H9 (cell line): Measurements from ENCODE around the gene PTPMT1. TPM values are rescaled to one million over a fixed set of nuclear protein-coding genes. Genes with fewer than 3 reads are reported as not detected.
"Not testable (repeated sequence)": the region's sequence is repeated elsewhere in the genome, so short reads cannot be mapped to it uniquely, and the experiment has no call there.

ENCODE experiments used
- DNase-seq: peaks from one replicate; pipeline ENCODE4 v3.0.0-alpha.2; 2017
- H2AFZ ChIP-seq: one replicate; pipeline ENCODE4 v1.6.1; 2013; ENCODE audit warnings: mild to moderate bottlenecking, low read length, control low read depth, moderate library complexity
- H2AK5ac ChIP-seq: 2 replicates; pipeline ENCODE4 v1.6.1; 2013; ENCODE audit warnings: low read length, control low read depth, mixed read lengths; ENCODE audit not compliant: insufficient read length
- H2BK120ac ChIP-seq: one replicate; pipeline ENCODE4 v1.6.1; 2013; ENCODE audit warnings: low read depth, mild to moderate bottlenecking, low read length, control low read depth, inconsistent platforms; ENCODE audit not compliant: poor library complexity, severe bottlenecking
- H2BK12ac ChIP-seq: 2 replicates; pipeline ENCODE4 v1.6.1; 2013; ENCODE audit warnings: low read length, control low read depth, mixed read lengths, low read depth; ENCODE audit not compliant: insufficient read length
- H2BK15ac ChIP-seq: 2 replicates; pipeline ENCODE4 v1.6.1; 2013; ENCODE audit warnings: low read depth, low read length, control low read depth
- H2BK20ac ChIP-seq: one replicate; pipeline ENCODE4 v1.6.1; 2013; ENCODE audit warnings: low read depth, mild to moderate bottlenecking, low read length, control low read depth, inconsistent platforms; ENCODE audit not compliant: poor library complexity, severe bottlenecking
- H2BK5ac ChIP-seq: 2 replicates; pipeline ENCODE4 v1.6.1; 2013; ENCODE audit warnings: low read length, control low read depth, mixed read lengths; ENCODE audit not compliant: insufficient read length
- H3K14ac ChIP-seq: 2 replicates; pipeline ENCODE4 v1.6.1; 2013; ENCODE audit warnings: low read length, control low read depth; ENCODE audit not compliant: insufficient read depth
- H3K18ac ChIP-seq: 2 replicates; pipeline ENCODE4 v1.6.1; 2013; ENCODE audit warnings: low read depth, mild to moderate bottlenecking, mixed read lengths, low read length, control low read depth; ENCODE audit not compliant: insufficient read length
- H3K23ac ChIP-seq: 2 replicates; pipeline ENCODE4 v1.6.1; 2013; ENCODE audit warnings: low read length, control low read depth, mixed read lengths, low read depth; ENCODE audit not compliant: insufficient read length
- H3K23me2 ChIP-seq: 2 replicates; pipeline ENCODE4 v1.6.1; 2013; ENCODE audit warnings: low read depth, mild to moderate bottlenecking, mixed read lengths, low read length, control low read depth; ENCODE audit not compliant: insufficient read length, poor library complexity, severe bottlenecking
- H3K27ac ChIP-seq: 2 replicates; pipeline ENCODE4 v1.5.1; 2013; ENCODE audit warnings: low read length, control low read depth, mixed read lengths, low read depth; ENCODE audit not compliant: insufficient read length
- H3K27me3 ChIP-seq: 2 replicates; pipeline ENCODE4 v1.6.1; 2013; ENCODE audit warnings: low read length, control low read depth, inconsistent platforms; ENCODE audit not compliant: insufficient read depth
- H3K4ac ChIP-seq: 2 replicates; pipeline ENCODE4 v1.6.1; 2013; ENCODE audit warnings: low read depth, mild to moderate bottlenecking, control low read depth, inconsistent platforms, low read length, moderate library complexity
- H3K4me1 ChIP-seq: 2 replicates; pipeline ENCODE4 v1.6.1; 2013; ENCODE audit warnings: low read length, control low read depth, inconsistent platforms; ENCODE audit not compliant: insufficient read depth
- H3K4me2 ChIP-seq: 2 replicates; pipeline ENCODE4 v1.6.1; 2013; ENCODE audit warnings: low read length, control low read depth, mixed read lengths; ENCODE audit not compliant: insufficient read length, insufficient read depth
- H3K56ac ChIP-seq: 2 replicates; pipeline ENCODE4 v1.6.1; 2013; ENCODE audit warnings: low read depth, mild to moderate bottlenecking, mixed read lengths, low read length, control low read depth; ENCODE audit not compliant: insufficient read length
- H3K79me1 ChIP-seq: 2 replicates; pipeline ENCODE4 v1.6.1; 2013; ENCODE audit warnings: low read depth, mild to moderate bottlenecking, moderate library complexity, low read length, control low read depth, inconsistent platforms; ENCODE audit not compliant: insufficient read depth, poor library complexity, severe bottlenecking
- H3K79me2 ChIP-seq: 2 replicates; pipeline ENCODE4 v1.6.1; 2013; ENCODE audit warnings: low read length, control low read depth, inconsistent platforms; ENCODE audit not compliant: insufficient read depth
- H3K9ac ChIP-seq: 2 replicates; pipeline ENCODE4 v1.6.1; 2013; ENCODE audit warnings: low read length, control low read depth, mixed read lengths; ENCODE audit not compliant: insufficient read length; ENCODE audit errors: extremely low read depth
- H3K9me3 ChIP-seq: one replicate; pipeline ENCODE4 v1.6.1; 2013; ENCODE audit warnings: low read depth, low read length, inconsistent platforms; ENCODE audit not compliant: control insufficient read depth
- H3T11ph ChIP-seq: one replicate; pipeline ENCODE4 v1.6.1; 2013; ENCODE audit warnings: mild to moderate bottlenecking, low read length, control low read depth, inconsistent platforms
- H4K20me1 ChIP-seq: one replicate; pipeline ENCODE4 v1.6.1; 2013; ENCODE audit not compliant: control insufficient read depth, insufficient read length, insufficient read depth
- H4K5ac ChIP-seq: 2 replicates; pipeline ENCODE4 v1.6.1; 2013; ENCODE audit warnings: low read depth, mild to moderate bottlenecking, mixed read lengths, low read length, control low read depth; ENCODE audit not compliant: insufficient read length
- H4K8ac ChIP-seq: replicated peaks from 2 replicates; pipeline ENCODE4 v1.6.1; 2013; ENCODE audit warnings: low read length, control low read depth, mixed read lengths, low read depth; ENCODE audit not compliant: insufficient read length
- H4K91ac ChIP-seq: 2 replicates; pipeline ENCODE4 v1.6.1; 2013; ENCODE audit warnings: low read depth, mild to moderate bottlenecking, moderate library complexity, mixed read lengths, low read length, control low read depth; ENCODE audit not compliant: insufficient read length
- H3K27ac Mint-ChIP-seq, 3 experiments: 2 replicates in 2 of 3; 3 replicates in 1 of 3; pipeline ENCODE4 v1.8.0; 2020 to 2021; ENCODE audit warnings: mixed read lengths in 3 of 3, mild to moderate bottlenecking in 1 of 3, moderate library complexity in 1 of 3
- H3K27me3 Mint-ChIP-seq: 2 replicates; pipeline ENCODE4 v1.8.0; 2021; ENCODE audit warnings: low read depth, mild to moderate bottlenecking, moderate library complexity, mixed read lengths
- H3K36me3 Mint-ChIP-seq, 3 experiments: 2 replicates in 2 of 3; 3 replicates in 1 of 3; pipeline ENCODE4 v1.8.0; 2020 to 2021; ENCODE audit warnings: low read depth in 3 of 3, mixed read lengths in 3 of 3; ENCODE audit not compliant: insufficient read depth in 1 of 3
- H3K4me1 Mint-ChIP-seq, 2 experiments: 2 replicates each; pipeline ENCODE4 v1.8.0; 2020; ENCODE audit warnings: mixed read lengths in 2 of 2
- H3K4me3 Mint-ChIP-seq, 2 experiments: 2 replicates in 1 of 2; 3 replicates in 1 of 2; pipeline ENCODE4 v1.8.0; 2020 to 2021; ENCODE audit warnings: mild to moderate bottlenecking in 2 of 2, mixed read lengths in 2 of 2, moderate library complexity in 1 of 2
- H3K9me3 Mint-ChIP-seq, 2 experiments: 2 replicates in 1 of 2; 3 replicates in 1 of 2; pipeline ENCODE4 v1.8.0; 2020; ENCODE audit warnings: mild to moderate bottlenecking in 2 of 2, mixed read lengths in 2 of 2, moderate library complexity in 1 of 2
- CTCF ChIP-seq: fragments of 200-600 bp; sonication (generic); conservative IDR thresholded peaks from 3 replicates; pipeline ENCODE4 v1.8.0; 2021; ENCODE audit warnings: antibody characterized with exemption, mild to moderate bottlenecking
- WGBS: extraction: QIAGEN DNeasy Blood & Tissue Kit; methylation state at CpG from one replicate; pipeline ENCODE4 v1.1.7; 2013; ENCODE audit warnings: missing lambda C conversion rate, low lambda C conversion rate, mixed read lengths; ENCODE audit not compliant: insufficient read length; ENCODE audit errors: extremely low coverage; 5-methylcytosine and 5-hydroxymethylcytosine counted together
- total RNA-seq: library from RNA; stranded (reverse); gene quantifications from 2 replicates; pipeline ENCODE4 v1.2.1, GENCODE V29; 2021

The PTPMT1 gene
- total RNA-seq, 1 experiment from 2014 or later = 72.9 TPM

GRCh38 chr11:47545298-47545697, 20.1 kb upstream of the PTPMT1 start:
- no peak overlapping the region for H3K9ac ChIP-seq
- Mint-ChIP-seq H3K4me3 (no peak overlapping the region), H3K27ac (no peak overlapping the region), H3K27me3 (no peaks in the 10 kb centered on the region), H3K4me1 (peaks cover 18 to 19% of the 10 kb centered on the region in 2 experiments), H3K36me3 (peaks cover 6 to 30% (median 17%) of the 10 kb centered on the region in 3 experiments; a peak in 6 of 7 replicates), H3K9me3 (no peaks in the 10 kb centered on the region)
- no CpG with 5 or more reads among the region's 6 CpGs for WGBS
- no peak overlapping the region for H2BK5ac ChIP-seq
- no peak overlapping the region for H4K8ac ChIP-seq
- H3K4me1 ChIP-seq = no peaks in the 10 kb centered on the region; the same call in 1 of the 2 replicates
- H3K23ac ChIP-seq = no peak overlapping the region
- no peak for TF ChIP-seq CTCF
- H2BK120ac ChIP-seq = no peak overlapping the region
- no peak overlapping the region for H4K5ac ChIP-seq
- H4K91ac ChIP-seq = no peak overlapping the region
- H3K23me2 ChIP-seq = no peaks in the 10 kb centered on the region
- H3K4me2 ChIP-seq = no peak overlapping the region
- H2BK12ac ChIP-seq = no peak overlapping the region
- no peak overlapping the region for H2BK15ac ChIP-seq
- H3K9me3 ChIP-seq = no peaks in the 10 kb centered on the region
- H3K56ac ChIP-seq = no peak overlapping the region
- no peak overlapping the region for H3K27ac ChIP-seq
- H3K79me2 ChIP-seq = peaks cover 66% of the 10 kb centered on the region
- no peaks in the 10 kb centered on the region for H4K20me1 ChIP-seq
- no peak overlapping the region for H3T11ph ChIP-seq
- H2AFZ ChIP-seq = no peak overlapping the region
- no peaks in the 10 kb centered on the region for H3K27me3 ChIP-seq
- no peak for DNase-seq
- no peak overlapping the region for H3K14ac ChIP-seq
- no peak overlapping the region for H2BK20ac ChIP-seq
- no peak overlapping the region for H2AK5ac ChIP-seq
- H3K18ac ChIP-seq = no peak overlapping the region
- H3K79me1 ChIP-seq = peaks cover 3% of the 10 kb centered on the region
- H3K4ac ChIP-seq = no peak overlapping the region

GRCh38 chr11:47546274-47546673, 19.1 kb upstream of the PTPMT1 start:
- H2AFZ ChIP-seq = not testable (repeated sequence)

More at GRCh38 chr11:47546274-47546673, 19.1 kb upstream of the PTPMT1 start:
- H4K5ac ChIP-seq, H3K23ac ChIP-seq, H3K4me3 Mint-ChIP-seq, H3K4me2 ChIP-seq, H2BK5ac ChIP-seq, H3K79me1 ChIP-seq, H3K27ac ChIP-seq, H3K9ac ChIP-seq, DNase-seq, H3K14ac ChIP-seq, H3T11ph ChIP-seq, H4K91ac ChIP-seq, H3K4ac ChIP-seq, H2BK20ac ChIP-seq, H2AK5ac ChIP-seq, H2BK12ac ChIP-seq, H2BK15ac ChIP-seq, H3K9me3 ChIP-seq, H3K27me3 ChIP-seq, H3K27me3 Mint-ChIP-seq, H3K56ac ChIP-seq, H3K23me2 ChIP-seq, H3K9me3 Mint-ChIP-seq, H4K8ac ChIP-seq, H2BK120ac ChIP-seq, H3K27ac Mint-ChIP-seq, H3K4me1 ChIP-seq, H4K20me1 ChIP-seq, H3K18ac ChIP-seq: not testable (repeated sequence)
- peaks cover 17 to 18% of the 10 kb centered on the region in 2 experiments for H3K4me1 Mint-ChIP-seq
- peaks cover 10 to 32% (median 16%) of the 10 kb centered on the region in 3 experiments; a peak in 6 of 7 replicates for H3K36me3 Mint-ChIP-seq
- WGBS = no CpG with 5 or more reads among the region's 7 CpGs
- peaks cover 69% of the 10 kb centered on the region for H3K79me2 ChIP-seq
